GM21447 (cell line): ENCODE measurements around the gene FAM163A.
A peak's percentile ranks its signal among the peaks of the same experiment; 100 is the strongest.

ENCODE experiments used
- ATAC-seq: cut with Tn5 transposase; IDR thresholded peaks from one replicate; pipeline ENCODE4 v1.9.1; 2021; ENCODE audit not compliant: unreplicated experiment

FAM163A gene

GRCh38 chr1:179812501-179813292 is 69.6 kb downstream of the FAM163A start:
- ATAC-seq: no peak

GRCh38 chr1:179813626-179814545 is 70.8 kb downstream of the FAM163A start:
- ATAC-seq: no peak

- ATAC-seq: peak; percentile 34
These were observed 71.4 kb downstream of the FAM163A start for GRCh38 chr1:179814546-179814838.

- no peak for ATAC-seq
These were observed 72.5 kb downstream of the FAM163A start for GRCh38 chr1:179815641-179816040.

GRCh38 chr1:179816196-179816960 is 73.3 kb downstream of the FAM163A start:
- ATAC-seq: no peak

- no peak for ATAC-seq
These were observed 74.0 kb downstream of the FAM163A start for GRCh38 chr1:179817056-179817455.

- no peak for ATAC-seq
These were observed 74.7 kb downstream of the FAM163A start for GRCh38 chr1:179817789-179818188.

- no peak for ATAC-seq
These were observed 75.2 kb downstream of the FAM163A start for GRCh38 chr1:179818260-179818659.

GRCh38 chr1:179818743-179819173 is 75.7 kb downstream of the FAM163A start:
- ATAC-seq: no peak

- ATAC-seq: no peak
These were observed 77.3 kb downstream of the FAM163A start for GRCh38 chr1:179820226-179820970.

- ATAC-seq: no peak
These were observed 78.4 kb downstream of the FAM163A start for GRCh38 chr1:179821524-179821923.

- no peak for ATAC-seq
These were observed 79.0 kb downstream of the FAM163A start for GRCh38 chr1:179822065-179822464.

GRCh38 chr1:179823693-179824092 is 80.6 kb downstream of the FAM163A start:
- ATAC-seq: no peak

GRCh38 chr1:179824265-179824664 is 81.2 kb downstream of the FAM163A start:
- no peak for ATAC-seq

- no peak for ATAC-seq
These were observed 82.1 kb downstream of the FAM163A start for GRCh38 chr1:179825206-179825605.

- ATAC-seq: no peak
These were observed 82.8 kb downstream of the FAM163A start for GRCh38 chr1:179825798-179826460.

GRCh38 chr1:179826626-179827280 is 83.7 kb downstream of the FAM163A start:
- ATAC-seq: no peak

GRCh38 chr1:179828554-179829110 is 85.5 kb downstream of the FAM163A start:
- no peak for ATAC-seq

- ATAC-seq: no peak
These were observed 88.1 kb downstream of the FAM163A start for GRCh38 chr1:179831225-179831624.
